OCI-LY7 (cell line): ENCODE data around the gene ZNF747. TPM values are rescaled to one million over a fixed set of nuclear protein-coding genes. Genes with fewer than 3 reads are reported as not detected.
A peak's percentile ranks its signal among the peaks of the same experiment; 100 is the strongest.

Source experiments
- BruUV-seq: library from RNA; stranded (reverse); fragments of 400-500 nt; replicated peaks from 2 replicates; lab custom pipeline; 2021; lab: Mats Ljungman, UMichigan
- CTCF ChIA-PET: fragments of 300-600 bp; sonication (Branson Sonifier 250); formaldehyde crosslinking; loops from one replicate; lab custom pipeline; 2022; ENCODE audit warnings: antibody characterized with exemption; ENCODE audit not compliant: unreplicated experiment; lab: Charles Lee
- POLR2A ChIA-PET: fragments of 300-600 bp; sonication (Branson Sonifier 250); formaldehyde crosslinking; loops from one replicate; lab custom pipeline; 2022; ENCODE audit warnings: antibody characterized with exemption; lab: Charles Lee
- DNase-seq: peaks from one replicate; pipeline ENCODE4 v3.0.0-alpha.2; 2015; ENCODE audit warnings: low spot score
- H2AFZ ChIP-seq: fragments of 200-600 bp; sonication (generic), shearing (Covaris generic); 2 replicates; pipeline ENCODE4 v1.6.1; 2014; ENCODE audit warnings: mild to moderate bottlenecking, antibody characterized with exemption, low read length, moderate library complexity
- H3K27ac ChIP-seq: fragments of 200-600 bp; sonication (generic); 2 replicates; pipeline ENCODE4 v1.5.1; 2014; ENCODE audit warnings: mixed run types, low read depth, mild to moderate bottlenecking, moderate library complexity, low read length, inconsistent platforms; ENCODE audit not compliant: poor library complexity, severe bottlenecking
- H3K36me3 ChIP-seq: fragments of 200-600 bp; sonication (generic); 2 replicates; pipeline ENCODE4 v1.6.1; 2014; ENCODE audit warnings: mild to moderate bottlenecking, antibody characterized with exemption, low read length, moderate library complexity, mixed read lengths; ENCODE audit not compliant: insufficient read depth
- H3K4me1 ChIP-seq: fragments of 200-600 bp; sonication (generic); 2 replicates; pipeline ENCODE4 v1.5.1; 2014; ENCODE audit warnings: mild to moderate bottlenecking, low read length; ENCODE audit not compliant: insufficient read depth, poor library complexity, severe bottlenecking
- H3K4me2 ChIP-seq: fragments of 200-600 bp; sonication (generic); 2 replicates; pipeline ENCODE4 v1.6.1; 2014; ENCODE audit warnings: mild to moderate bottlenecking, low read length
- H3K4me3 ChIP-seq: fragments of 200-600 bp; sonication (generic); 2 replicates; pipeline ENCODE4 v1.5.1; 2014; ENCODE audit warnings: mild to moderate bottlenecking, low read depth, low read length; ENCODE audit not compliant: poor library complexity, severe bottlenecking
- H3K79me2 ChIP-seq: fragments of 200-600 bp; sonication (generic); 2 replicates; pipeline ENCODE4 v1.6.1; 2016; ENCODE audit warnings: low read depth, mild to moderate bottlenecking, low read length, moderate library complexity, mixed read lengths; ENCODE audit not compliant: insufficient read depth
- H3K9me2 ChIP-seq: fragments of 200-600 bp; sonication (generic); 2 replicates; pipeline ENCODE4 v1.6.1; 2016; ENCODE audit warnings: mild to moderate bottlenecking, low read length, mixed read lengths; ENCODE audit not compliant: insufficient read depth
- H3K9me3 ChIP-seq: fragments of 200-600 bp; sonication (generic); 2 replicates; pipeline ENCODE4 v1.6.1; 2014; ENCODE audit warnings: mild to moderate bottlenecking, mixed run types, low read length, mixed read lengths
- H4K20me1 ChIP-seq: fragments of 200-600 bp; sonication (generic); 2 replicates; pipeline ENCODE4 v1.6.1; 2014; ENCODE audit warnings: mild to moderate bottlenecking, antibody characterized with exemption, low read length, moderate library complexity, mixed read lengths; ENCODE audit not compliant: insufficient read depth
- CTCF ChIP-seq: fragments of 200-600 bp; sonication (generic); conservative IDR thresholded peaks from 2 replicates; pipeline ENCODE4 v1.5.1; 2014; ENCODE audit warnings: mild to moderate bottlenecking, antibody characterized with exemption, low read length, moderate library complexity, mixed read lengths
- EZH2phosphoT487 ChIP-seq: fragments of 200-600 bp; sonication (generic); IDR thresholded peaks from 2 replicates; pipeline ENCODE4 v1.6.1; 2018; ENCODE audit warnings: low read depth, borderline replicate concordance, mild to moderate bottlenecking, mixed run types, antibody characterized with exemption, low read length, moderate library complexity, mixed read lengths
- intact Hi-C: fragments of 100-400 bp; cut with micrococcal nuclease; formaldehyde crosslinking; loops from one replicate; pipeline ENCODE4 v1.10.0; 2022; ENCODE audit not compliant: unreplicated experiment
- total RNA-seq, 2 experiments: library from RNA; depleted of rRNA in 1 of 2; stranded (reverse); fragments of >200 nt in 1 of 2; shearing (Covaris generic) in 1 of 2; gene quantifications; 2 replicates each; pipeline ENCODE4 v1.2.3, GENCODE V29; 2014 to 2022

ZNF747 gene
- total RNA-seq, 2 experiments from 2014 or later, result 17.2 to 22.2 TPM

DNA sequence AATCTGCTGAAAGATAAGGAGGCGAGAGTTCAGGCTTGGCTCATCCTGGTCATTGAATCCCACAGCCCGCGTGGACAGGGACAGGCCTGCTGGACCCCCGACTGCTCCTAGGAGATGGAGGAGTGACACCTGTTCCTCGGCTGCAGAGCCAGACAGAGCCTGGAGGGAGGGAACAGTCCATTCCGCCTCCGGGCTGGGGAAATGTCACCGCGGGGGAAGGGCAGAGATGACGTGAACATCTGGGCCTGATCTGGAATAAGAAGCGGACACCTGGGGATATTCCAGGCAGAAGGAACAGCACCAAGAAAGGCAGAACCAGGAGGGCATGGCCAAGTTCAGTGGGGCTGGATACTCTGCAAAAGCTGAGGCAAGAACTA lies 1.5 kb downstream of the ZNF747 start:
- no TSS peak for BruUV-seq
- H3K9me3 ChIP-seq, result no peaks in the 10 kb centered on the region
- H3K79me2 ChIP-seq, result peaks cover 28% of the 10 kb centered on the region; the same call in 1 of the 2 replicates
- H3K4me2 ChIP-seq, result peak overlapping the region; percentile 89
- H3K4me3 ChIP-seq, result peak overlapping the region; percentile 75
- peaks cover 41% of the 10 kb centered on the region for H3K4me1 ChIP-seq
- no peak overlapping the region for H2AFZ ChIP-seq
- DNase-seq, result no peak
- TF ChIP-seq EZH2phosphoT487, result no peak
- TF ChIP-seq CTCF, result no peak
- POLR2A ChIA-PET, result interaction anchor here (0.6 to 4.6 kb wide), 4 partner anchors 24 to 208 kb away, joined by 3 to 54 read pairs (median 3); partner anchors contain the start of genes DCTPP1 and ZNF764
- H3K36me3 ChIP-seq, result peaks cover 21% of the 10 kb centered on the region
- intact Hi-C loops, result no loop called here
- H3K9me2 ChIP-seq, result no peaks in the 10 kb centered on the region
- CTCF ChIA-PET, result no interaction called here
- H3K27ac ChIP-seq, result no peak overlapping the region
- no peaks in the 10 kb centered on the region for H4K20me1 ChIP-seq

- BruUV-seq, result no TSS peak
- TF ChIP-seq EZH2phosphoT487 (no peak), CTCF (no peak)
- H3K36me3 ChIP-seq, result peaks cover 21% of the 10 kb centered on the region
- no peaks in the 10 kb centered on the region for H3K9me2 ChIP-seq
- no peak overlapping the region for H3K4me2 ChIP-seq
- peaks cover 47% of the 10 kb centered on the region for H3K4me1 ChIP-seq
- no peaks in the 10 kb centered on the region for H3K9me3 ChIP-seq
- peaks cover 28% of the 10 kb centered on the region; the same call in 1 of the 2 replicates for H3K79me2 ChIP-seq
- no peak for DNase-seq
- H3K4me3 ChIP-seq, result no peak overlapping the region
- no peaks in the 10 kb centered on the region for H4K20me1 ChIP-seq
- intact Hi-C loops, result no loop called here
- no peak overlapping the region for H2AFZ ChIP-seq
- no peak overlapping the region for H3K27ac ChIP-seq
- ChIA-PET CTCF (no interaction called here), POLR2A (interaction anchor here (0.6 to 4.6 kb wide), 2 partner anchors 25 to 207 kb away, joined by 3 to 54 read pairs; partner anchors contain the start of gene ZNF764)
These were observed 2.1 kb downstream of the ZNF747 start for GRCh38 chr16:30532285-30533145.
